GM20000 (cell line): ENCODE results near the gene PARD6G.
"Not testable (repeated sequence)": the region's sequence is repeated elsewhere in the genome, so short reads cannot be mapped to it uniquely, and the experiment has no call there.

Source experiments
- DNase-seq: peaks from one replicate; pipeline ENCODE4 v3.0.0; 2012; ENCODE audit warnings: low spot score
- TF ChIP-seq, protein P1 (sequence below): IDR thresholded peaks from 2 replicates; pipeline ENCODE4 v1.5.1; 2012; ENCODE audit warnings: mild to moderate bottlenecking, control low read depth; ENCODE audit errors: extremely low read depth, missing control alignments

Gene PARD6G

DNA sequence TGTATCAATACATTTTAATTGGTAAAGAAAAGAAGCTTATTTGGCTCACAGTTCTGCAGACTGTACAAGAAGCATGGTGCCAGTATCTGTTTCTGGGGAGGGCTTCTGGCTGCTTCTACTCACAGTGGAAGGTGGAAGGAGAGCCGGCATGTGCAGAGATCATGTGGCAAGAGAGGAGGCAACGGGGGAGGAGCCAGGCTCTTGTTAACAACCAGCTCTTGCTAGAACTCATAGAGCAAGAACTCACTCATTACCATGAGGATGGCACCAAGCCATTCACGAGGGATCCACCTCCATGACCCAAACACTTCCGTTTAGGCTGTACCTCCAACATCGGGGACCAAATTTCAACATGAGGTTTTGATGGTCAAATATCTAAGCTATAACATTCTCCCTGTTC lies 7.5 kb downstream of the PARD6G start:
- TF ChIP-seq, protein P1, sequence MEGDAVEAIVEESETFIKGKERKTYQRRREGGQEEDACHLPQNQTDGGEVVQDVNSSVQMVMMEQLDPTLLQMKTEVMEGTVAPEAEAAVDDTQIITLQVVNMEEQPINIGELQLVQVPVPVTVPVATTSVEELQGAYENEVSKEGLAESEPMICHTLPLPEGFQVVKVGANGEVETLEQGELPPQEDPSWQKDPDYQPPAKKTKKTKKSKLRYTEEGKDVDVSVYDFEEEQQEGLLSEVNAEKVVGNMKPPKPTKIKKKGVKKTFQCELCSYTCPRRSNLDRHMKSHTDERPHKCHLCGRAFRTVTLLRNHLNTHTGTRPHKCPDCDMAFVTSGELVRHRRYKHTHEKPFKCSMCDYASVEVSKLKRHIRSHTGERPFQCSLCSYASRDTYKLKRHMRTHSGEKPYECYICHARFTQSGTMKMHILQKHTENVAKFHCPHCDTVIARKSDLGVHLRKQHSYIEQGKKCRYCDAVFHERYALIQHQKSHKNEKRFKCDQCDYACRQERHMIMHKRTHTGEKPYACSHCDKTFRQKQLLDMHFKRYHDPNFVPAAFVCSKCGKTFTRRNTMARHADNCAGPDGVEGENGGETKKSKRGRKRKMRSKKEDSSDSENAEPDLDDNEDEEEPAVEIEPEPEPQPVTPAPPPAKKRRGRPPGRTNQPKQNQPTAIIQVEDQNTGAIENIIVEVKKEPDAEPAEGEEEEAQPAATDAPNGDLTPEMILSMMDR: no peak
- no peak for DNase-seq

GRCh38 chr18:80238651-80239260 lies 8.6 kb downstream of the PARD6G start:
- DNase-seq: no peak
- TF ChIP-seq, protein P1: no peak

DNA sequence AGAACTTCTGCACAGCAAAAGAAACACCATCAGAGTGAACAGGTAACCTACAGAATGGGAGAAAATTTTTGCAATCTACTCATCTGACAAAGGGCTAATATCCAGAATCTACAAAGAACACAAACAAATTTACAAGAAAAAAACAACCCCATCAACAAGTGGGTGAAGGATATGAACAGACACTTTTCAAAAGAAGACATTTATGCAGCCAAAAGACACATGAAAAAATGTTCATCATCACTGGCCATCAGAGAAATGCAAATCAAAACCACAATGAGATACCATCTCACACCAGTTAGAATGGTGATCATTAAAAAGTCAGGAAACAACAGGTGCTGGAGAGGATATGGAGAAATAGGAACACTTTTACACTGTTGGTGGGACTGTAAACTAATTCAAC lies 9.8 kb downstream of the PARD6G start:
- DNase-seq: not testable (repeated sequence)

- TF ChIP-seq, protein P1: no peak
- no peak for DNase-seq
Measured at GRCh38 chr18:80234398-80234797, 12.9 kb downstream of the PARD6G start.

GRCh38 chr18:80233899-80234298 lies 13.4 kb downstream of the PARD6G start:
- TF ChIP-seq, protein P1: no peak
- DNase-seq: no peak

DNA sequence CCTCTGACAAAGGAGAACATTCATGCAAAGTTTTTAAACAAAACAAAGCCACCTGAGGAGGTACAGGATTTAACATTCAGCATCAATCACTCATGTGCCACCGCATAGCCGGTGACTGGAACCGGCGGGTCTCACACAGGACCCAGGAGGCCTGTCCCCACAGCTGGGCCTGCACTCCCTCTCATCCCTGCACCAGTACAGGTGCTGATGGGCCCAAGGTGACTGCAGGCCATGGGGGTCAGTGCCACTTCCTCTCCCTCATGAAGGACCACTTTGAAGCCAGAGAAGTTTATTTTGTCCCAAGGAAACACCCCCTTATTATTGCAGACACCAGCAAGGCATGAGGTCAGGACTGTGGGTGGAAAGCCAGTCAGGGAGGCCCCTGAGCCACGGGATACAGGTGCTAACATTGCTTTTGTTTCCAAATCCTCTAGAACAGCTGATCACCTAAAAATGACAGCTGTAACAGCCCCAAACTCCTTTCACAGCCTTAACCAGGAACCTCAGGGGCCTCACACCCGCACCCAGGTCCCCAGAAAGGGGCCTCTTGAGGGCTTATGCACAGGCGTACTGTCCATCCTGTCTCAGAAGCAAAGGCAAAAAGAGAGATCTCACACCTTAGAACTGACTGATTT lies 14.0 kb downstream of the PARD6G start:
- DNase-seq: no peak
- TF ChIP-seq, protein P1: no peak

- DNase-seq: no peak
- TF ChIP-seq, protein P1: no peak
Measured at GRCh38 chr18:80232710-80233109, 14.6 kb downstream of the PARD6G start.

GRCh38 chr18:80232030-80232429 lies 15.3 kb downstream of the PARD6G start:
- TF ChIP-seq, protein P1: no peak
- DNase-seq: no peak
